HG02763 (cell line): Measurements from ENCODE around the gene ACKR3.

Experiments used
- ATAC-seq: cut with Tn5 transposase; IDR thresholded peaks from one replicate; pipeline ENCODE4 v1.9.1; 2021; ENCODE audit warnings: mild to moderate bottlenecking, moderate library complexity; ENCODE audit not compliant: unreplicated experiment

The ACKR3 gene

GRCh38 chr2:236568068-236568921, 1.3 kb upstream of the ACKR3 start:
- no peak for ATAC-seq

GRCh38 chr2:236568922-236569572, 578 bp upstream of the ACKR3 start:
- no peak for ATAC-seq

- no peak for ATAC-seq
Measured at GRCh38 chr2:236570081-236570868, 650 bp downstream of the ACKR3 start.

GRCh38 chr2:236571145-236571544, 1.5 kb downstream of the ACKR3 start:
- ATAC-seq: no peak

- no peak for ATAC-seq
Measured at GRCh38 chr2:236572482-236572881, 2.9 kb downstream of the ACKR3 start.

- no peak for ATAC-seq
Measured at GRCh38 chr2:236573066-236573929, 3.7 kb downstream of the ACKR3 start.

GRCh38 chr2:236574000-236574399, 4.4 kb downstream of the ACKR3 start:
- no peak for ATAC-seq

GRCh38 chr2:236574424-236575145, 5.0 kb downstream of the ACKR3 start:
- ATAC-seq: no peak

- ATAC-seq: no peak
Measured at GRCh38 chr2:236575510-236575909, 5.9 kb downstream of the ACKR3 start.

- no peak for ATAC-seq
Measured at GRCh38 chr2:236576087-236576486, 6.5 kb downstream of the ACKR3 start.

GRCh38 chr2:236576953-236577352, 7.3 kb downstream of the ACKR3 start:
- no peak for ATAC-seq

GRCh38 chr2:236577481-236578410, 8.1 kb downstream of the ACKR3 start:
- ATAC-seq: no peak

- no peak for ATAC-seq
Measured at GRCh38 chr2:236578411-236578846, 8.8 kb downstream of the ACKR3 start.

GRCh38 chr2:236579048-236579745, 9.6 kb downstream of the ACKR3 start:
- ATAC-seq: no peak

GRCh38 chr2:236579746-236580315, 10.2 kb downstream of the ACKR3 start:
- ATAC-seq: no peak

GRCh38 chr2:236580746-236581355, 11.2 kb downstream of the ACKR3 start:
- ATAC-seq: no peak

GRCh38 chr2:236581546-236581945, 11.9 kb downstream of the ACKR3 start:
- ATAC-seq: no peak
